ENCODE measurements around the gene PHLPP1.
A peak's percentile ranks its signal among the peaks of the same experiment; 100 is the strongest.
"Not testable (repeated sequence)": the region's sequence is repeated elsewhere in the genome, so short reads cannot be mapped to it uniquely, and the experiment has no call there.

Gene PHLPP1

GRCh38 chr18:62715436-62715758 is at the start of gene PHLPP1:
Gene PHLPP1 (plus strand): TSS chr18:62715541. CDS start chr18:62715684, 143 bp downstream.
- DNase-seq = no peak

DNA sequence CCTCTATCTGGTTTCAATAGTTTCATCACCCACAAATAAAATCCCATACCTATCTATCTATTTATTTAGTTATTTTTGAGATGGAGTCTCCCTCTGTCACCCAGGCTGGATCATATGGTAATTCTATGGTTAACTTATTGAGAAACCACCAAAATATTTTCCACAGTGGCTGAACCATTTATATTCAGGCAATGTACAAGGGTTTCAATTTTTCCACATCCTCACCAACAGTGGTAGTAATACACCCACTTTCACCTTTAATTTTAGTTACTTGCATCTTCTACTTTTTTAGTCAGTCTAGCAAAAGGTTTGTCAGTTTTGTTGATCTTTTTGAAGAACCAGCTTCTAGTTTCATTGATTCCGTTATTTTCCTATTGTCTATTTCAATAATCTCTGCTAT is 46.1 kb upstream of the PHLPP1 start:
- no peak for DNase-seq

GRCh38 chr18:62670573-62670972 is 44.8 kb upstream of the PHLPP1 start:
- no peak for DNase-seq

DNA sequence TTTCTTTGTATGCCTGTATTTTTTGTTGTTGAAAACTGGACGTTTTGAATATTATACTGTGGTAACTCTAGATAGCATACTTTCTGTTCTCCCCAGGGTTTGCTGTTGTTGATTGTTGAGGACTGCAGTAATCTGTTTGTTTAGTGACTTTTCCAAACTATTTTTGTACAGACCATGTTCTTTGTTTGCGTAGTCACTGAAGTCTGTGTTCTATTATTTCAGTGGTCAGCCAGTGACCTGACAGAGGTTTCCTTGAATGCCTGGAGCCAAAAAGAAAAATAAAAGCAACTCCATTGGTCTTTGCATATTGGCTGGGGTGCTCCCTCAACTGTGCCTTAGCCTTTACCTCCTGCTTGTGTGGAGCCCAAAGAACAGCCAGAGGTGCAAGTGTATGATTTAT is 42.7 kb upstream of the PHLPP1 start:
- DNase-seq = no peak

GRCh38 chr18:62678847-62679485 is 36.4 kb upstream of the PHLPP1 start:
- DNase-seq = no peak

DNA sequence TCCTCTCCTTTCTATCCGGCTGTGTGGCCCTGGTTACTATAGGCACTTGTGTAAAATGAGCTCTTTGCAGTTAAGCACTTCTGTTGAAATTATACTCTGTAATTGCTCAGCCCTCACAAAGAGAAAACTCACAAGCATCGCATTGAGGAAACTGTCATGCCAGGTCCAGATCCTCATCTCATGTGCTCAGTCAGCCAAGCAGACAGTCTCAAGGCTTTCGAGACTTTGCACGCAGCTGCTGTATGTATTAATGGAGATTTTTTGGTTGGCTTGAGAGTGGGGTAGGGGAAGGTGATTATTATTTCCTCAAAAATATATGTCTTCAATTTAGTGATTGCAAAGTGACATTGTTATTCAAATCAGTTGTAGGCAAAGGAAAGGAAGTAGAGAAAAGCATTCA is 33.0 kb upstream of the PHLPP1 start:
- no peak for DNase-seq

DNA sequence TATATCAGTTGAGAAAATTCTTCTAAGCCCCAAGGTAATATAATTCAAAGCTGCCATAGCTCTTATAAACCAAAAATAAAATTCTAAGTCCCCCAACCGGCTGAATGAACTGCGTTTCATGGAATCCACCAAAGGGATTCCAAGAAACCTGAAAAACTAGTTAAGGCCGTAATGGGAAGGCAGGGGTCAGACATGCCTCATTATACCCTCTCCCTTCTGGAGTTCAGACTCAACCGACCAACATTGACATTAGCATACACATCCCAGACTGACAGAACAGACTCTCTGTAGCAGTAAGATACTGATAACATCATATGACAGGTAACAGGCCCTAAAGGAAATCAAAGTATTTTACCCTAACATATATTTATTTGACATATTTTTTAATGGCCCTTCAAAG is 31.4 kb upstream of the PHLPP1 start:
- DNase-seq = no peak

- DNase-seq = no peak
These were observed 26.5 kb upstream of the PHLPP1 start for GRCh38 chr18:62688743-62689317.

DNA sequence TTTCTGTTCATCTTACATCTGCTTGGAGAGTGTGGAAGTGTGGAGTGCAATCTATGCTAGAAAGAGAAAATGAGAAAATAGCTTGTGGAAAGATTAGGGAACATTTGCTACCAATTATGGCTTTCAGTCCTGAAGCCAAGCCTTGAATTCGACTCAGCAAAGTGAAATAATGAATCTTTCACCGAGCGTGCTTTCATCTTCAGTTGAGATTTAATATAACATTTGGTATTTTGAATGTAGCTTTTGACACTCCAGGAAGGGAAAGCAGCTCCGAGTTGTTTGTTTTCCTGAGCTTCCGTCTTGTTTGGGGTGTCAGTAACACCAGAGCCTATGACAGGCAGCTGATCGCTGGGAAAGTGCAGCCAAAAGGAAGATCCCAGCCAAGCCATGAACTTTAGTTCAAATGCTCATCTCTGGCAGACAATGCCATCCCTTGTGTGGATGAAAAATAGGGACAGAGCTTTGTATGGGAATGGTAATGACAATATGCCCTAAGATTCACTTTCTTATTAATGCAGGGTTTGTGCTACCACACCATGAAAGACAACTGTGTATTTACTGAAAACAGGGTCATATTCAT is 25.0 kb upstream of the PHLPP1 start:
- no peak for DNase-seq

DNA sequence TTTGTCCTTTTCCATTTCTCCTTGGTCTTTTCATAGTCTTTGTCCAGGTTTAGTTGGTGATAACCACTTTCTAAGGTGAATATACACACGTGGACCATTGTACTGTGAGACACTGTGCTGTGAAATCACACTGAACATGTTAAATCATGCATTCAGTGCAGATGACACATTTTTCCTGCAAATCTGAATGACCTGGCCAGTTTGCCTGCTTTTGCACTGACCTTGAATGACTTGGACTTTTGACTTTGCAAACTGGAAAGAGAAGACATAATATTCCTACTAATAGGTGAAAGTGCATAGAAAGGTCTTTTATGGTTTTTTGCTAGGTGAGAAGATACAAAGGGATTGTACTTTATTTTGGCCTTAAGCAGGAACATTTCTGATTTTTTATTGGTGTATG is 21.7 kb upstream of the PHLPP1 start:
- no peak for DNase-seq

DNA sequence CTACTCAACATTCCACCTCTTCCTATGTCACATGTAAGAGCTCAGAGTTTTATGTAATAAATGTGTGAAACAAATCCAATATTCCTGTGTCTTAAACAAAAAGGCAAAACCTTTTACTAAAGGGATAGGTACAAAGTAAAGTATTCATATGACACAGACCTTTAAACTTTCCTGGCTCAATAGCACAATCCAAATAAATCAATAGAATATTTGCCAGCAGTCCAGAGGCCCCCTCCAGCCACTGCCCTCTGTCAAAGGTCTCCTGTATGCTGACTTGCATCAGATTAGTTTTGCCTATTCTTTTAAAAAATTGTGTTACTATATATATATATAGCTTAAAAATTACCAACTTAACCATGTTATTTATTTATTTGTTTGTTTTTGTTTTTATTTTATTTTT is 17.7 kb upstream of the PHLPP1 start:
- DNase-seq = no peak

- DNase-seq = no peak
These were observed 13.1 kb upstream of the PHLPP1 start for GRCh38 chr18:62702259-62702658.

GRCh38 chr18:62706879-62707278 is 8.5 kb upstream of the PHLPP1 start:
- DNase-seq = not testable (repeated sequence)

- DNase-seq = peak; percentile 29
These were observed 5.4 kb upstream of the PHLPP1 start for GRCh38 chr18:62709908-62710307.

DNA sequence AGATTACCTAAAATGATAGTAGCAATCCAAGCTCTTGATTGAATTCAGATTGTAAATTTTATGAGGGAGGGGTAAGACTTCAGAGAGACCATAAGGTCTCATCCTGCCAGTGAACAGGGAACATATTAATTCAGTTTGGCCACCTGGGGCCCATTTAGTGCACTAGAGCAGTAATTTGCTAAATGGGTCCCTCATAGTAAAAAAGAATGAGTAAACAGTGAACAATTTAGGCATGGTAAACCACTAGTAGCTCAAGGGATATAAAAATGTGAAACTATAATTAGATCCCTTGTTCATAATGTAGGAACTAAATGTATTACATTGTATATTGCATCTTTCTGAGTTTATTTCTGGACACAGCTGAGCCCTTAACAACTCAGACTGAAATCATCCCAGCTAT is 4.9 kb upstream of the PHLPP1 start:
- peak; percentile 55 for DNase-seq

- no peak for DNase-seq
These were observed 3.6 kb upstream of the PHLPP1 start for GRCh38 chr18:62711781-62712180.

DNA sequence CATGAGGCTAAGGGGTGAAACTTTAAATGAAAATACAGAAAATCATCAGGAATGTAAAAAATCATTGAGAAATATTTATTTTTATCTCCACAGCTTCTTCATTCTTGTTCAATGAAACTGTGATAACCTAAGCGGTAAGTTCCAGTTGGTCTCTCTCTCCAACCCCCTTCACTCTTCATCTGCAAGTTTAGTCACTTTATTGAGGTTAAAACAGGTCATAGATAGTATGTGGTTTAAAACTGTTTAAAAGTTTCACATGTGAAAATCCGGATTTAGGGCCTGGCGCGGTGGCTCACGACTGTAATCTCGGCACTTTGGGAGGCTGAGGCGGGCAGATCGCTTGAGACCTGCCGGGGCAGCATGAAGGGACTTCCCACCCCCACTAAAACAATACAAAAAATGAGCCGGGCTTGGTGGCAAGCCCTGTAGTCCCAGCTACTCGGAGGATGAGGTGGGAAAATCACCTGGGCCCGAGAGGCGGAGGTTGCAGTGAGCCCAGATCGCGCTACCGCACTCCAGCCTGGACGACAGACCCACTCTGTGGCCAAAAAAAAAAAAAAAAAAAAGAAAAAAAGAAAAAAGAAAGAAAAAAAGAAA is 1.6 kb upstream of the PHLPP1 start:
- DNase-seq = no peak

DNA sequence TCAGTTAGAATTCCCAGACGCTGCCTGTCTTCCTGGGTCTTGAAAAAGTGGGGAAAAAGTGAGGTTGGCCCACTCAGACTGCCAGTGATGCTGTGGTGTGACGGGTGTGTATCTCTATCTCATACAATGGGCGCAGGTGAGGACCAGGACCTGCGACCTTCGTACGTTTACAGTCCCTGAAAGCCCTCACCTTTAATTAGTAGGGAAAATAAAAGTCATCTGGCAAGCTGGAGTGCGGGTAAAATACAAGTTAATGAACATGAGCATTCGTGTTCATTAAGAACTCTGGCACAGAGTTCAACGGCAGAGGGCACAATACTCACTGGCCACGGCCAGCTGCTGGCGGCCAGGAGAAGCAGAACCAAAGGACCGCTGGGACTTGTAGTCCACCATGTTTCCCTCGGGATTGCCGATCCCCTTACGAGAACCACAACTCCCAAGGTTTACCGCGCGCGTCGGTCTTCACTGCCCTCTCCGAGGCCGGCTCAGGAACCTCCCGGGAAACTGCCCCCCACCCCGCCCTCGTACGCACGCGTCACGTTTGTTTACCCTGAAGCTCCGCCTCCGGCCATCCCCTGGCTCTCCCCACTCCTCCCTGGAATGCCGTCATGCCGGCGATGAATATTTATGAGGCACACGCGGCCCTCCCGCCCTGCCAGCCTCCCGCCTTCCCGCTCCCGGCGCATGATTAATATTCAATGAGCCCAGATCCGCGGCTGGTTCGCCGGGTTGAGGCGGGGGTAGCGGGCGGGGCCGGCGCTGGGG is 488 bp upstream of the PHLPP1 start:
- peak; percentile 99 for DNase-seq

- peak; percentile 34 for DNase-seq
These were observed 646 bp downstream of the PHLPP1 start for GRCh38 chr18:62715759-62716615.

DNA sequence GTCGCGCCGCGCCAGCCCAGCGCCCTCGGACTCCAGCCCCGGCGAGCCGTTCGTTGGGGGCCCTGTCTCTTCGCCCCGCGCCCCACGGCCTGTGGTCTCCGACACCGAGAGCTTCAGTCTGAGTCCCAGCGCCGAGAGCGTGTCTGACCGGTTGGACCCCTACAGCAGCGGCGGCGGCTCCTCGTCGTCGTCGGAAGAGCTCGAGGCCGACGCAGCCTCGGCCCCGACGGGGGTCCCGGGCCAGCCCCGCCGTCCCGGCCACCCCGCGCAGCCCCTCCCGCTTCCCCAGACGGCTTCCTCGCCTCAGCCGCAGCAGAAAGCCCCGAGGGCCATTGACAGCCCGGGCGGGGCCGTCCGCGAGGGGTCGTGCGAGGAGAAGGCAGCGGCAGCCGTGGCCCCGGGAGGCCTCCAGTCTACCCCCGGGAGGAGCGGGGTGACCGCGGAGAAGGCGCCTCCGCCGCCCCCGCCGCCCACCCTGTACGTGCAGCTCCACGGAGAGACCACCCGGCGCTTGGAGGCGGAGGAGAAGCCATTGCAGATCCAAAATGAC is 1.4 kb downstream of the PHLPP1 start:
- DNase-seq = peak; percentile 35

DNA sequence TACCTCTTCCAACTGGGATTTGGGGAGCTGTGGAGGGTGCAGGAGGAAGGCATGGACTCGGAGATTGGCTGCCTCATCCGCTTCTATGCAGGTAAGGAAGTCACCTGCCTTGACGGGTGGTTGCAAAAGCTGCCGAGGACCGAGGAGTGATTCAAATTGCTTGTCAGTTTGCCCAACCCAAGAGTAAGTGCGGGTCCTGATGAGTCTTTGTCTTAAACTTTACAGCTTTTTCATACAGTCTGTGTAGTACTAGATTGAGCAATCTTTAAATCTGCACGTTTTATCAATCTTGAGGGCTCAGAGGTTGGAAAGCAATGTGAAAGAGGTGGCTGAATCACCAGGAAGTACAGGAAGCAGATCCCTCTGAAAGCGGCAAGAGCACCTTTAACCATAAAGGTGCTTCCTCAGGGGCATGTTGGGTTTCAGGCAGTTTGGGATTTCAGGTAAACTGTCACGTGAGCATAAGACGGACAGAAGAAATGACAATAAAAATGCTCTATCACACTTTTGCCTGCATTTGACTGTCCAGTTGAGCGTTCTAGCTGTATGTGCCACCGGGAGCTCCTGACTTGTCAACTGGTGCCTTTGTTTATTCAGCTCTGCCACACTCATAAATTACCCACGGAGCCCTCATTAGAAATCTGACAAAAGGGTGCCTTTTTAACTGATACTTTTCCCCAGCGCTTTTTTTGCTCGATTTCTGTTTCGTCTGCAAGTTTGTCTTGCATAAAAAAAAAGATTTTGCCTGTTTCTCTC is 2.0 kb downstream of the PHLPP1 start:
- DNase-seq = no peak
